Activated CD4-positive, alpha-beta T cell treated with anti-CD3 and anti-CD28 coated beads for 4 hours (primary cell): ENCODE data around the gene KBTBD2.
A peak's percentile ranks its signal among the peaks of the same experiment; 100 is the strongest.
"Not testable (repeated sequence)": the region's sequence is repeated elsewhere in the genome, so short reads cannot be mapped to it uniquely, and the experiment has no call there.

ENCODE experiments used
- DNase-seq, 2 donors: peaks; one replicate each; pipeline ENCODE4 v3.0.0-alpha.2; 2020

KBTBD2 gene

GRCh38 chr7:32892521-32893206, 1.1 kb upstream of the KBTBD2 start:
- DNase-seq: peak; percentile 37 to 46

GRCh38 chr7:32891800-32892520, 400 bp upstream of the KBTBD2 start:
- peak; percentile 97 to 98 for DNase-seq

DNA sequence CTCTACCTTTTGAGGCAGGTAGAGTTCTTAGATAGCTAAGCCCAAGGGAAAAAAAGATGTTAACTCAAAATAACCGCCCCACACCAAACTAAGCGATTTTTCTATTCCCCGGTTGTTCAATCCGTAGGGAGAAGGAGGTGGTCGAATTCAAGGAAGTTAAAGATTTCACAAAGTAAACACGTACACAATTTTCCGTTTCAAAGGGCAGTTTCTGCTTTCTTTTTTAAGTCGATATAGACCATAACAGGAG, 842 bp downstream of the KBTBD2 start:
- no peak for DNase-seq

GRCh38 chr7:32890010-32890792, 1.4 kb downstream of the KBTBD2 start:
- DNase-seq: peak; percentile 24 to 36

- no peak for DNase-seq
These were observed 3.1 kb downstream of the KBTBD2 start for GRCh38 chr7:32888505-32888904.

GRCh38 chr7:32887395-32887794, 4.2 kb downstream of the KBTBD2 start:
- DNase-seq: no peak

DNA sequence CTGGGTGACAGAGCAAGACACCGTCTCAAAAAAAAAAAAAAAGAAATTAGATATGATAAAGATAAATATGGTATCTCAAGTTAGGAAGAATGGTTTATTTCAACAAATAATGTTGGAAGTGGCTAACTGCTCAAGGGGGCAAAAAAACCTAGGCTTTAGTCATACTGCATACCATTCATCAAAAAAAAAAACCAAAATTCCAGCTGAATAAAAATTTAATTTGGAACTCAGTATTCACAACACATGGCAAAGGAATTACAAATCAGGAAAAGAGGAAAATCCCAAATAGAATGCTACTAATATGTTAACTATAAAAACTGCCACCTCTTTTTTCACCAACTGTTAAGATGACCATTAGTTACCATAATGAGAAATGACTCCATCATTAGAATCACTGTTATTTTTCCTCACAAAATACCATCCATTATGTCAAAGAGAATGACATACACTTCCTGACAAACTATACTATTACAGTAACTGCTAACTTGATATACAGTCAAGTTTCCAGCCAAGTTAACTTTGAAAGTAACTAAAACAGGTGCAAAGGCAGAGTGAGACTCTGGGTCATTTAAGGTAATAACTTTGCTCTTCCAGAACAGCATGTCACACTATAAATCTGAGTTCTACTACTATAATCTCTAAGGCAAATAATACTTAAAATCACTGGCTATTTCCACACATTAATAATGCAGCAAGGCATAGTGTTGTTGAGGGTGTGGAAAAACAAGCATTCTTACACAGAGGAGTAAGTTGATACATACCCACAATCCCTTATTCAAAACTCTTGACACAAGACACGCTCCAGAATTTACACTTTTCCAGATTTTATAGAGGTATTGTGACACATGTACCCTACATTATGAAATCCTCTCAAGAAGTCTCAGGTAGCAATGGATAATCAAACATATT, 10.2 kb downstream of the KBTBD2 start:
- DNase-seq: no peak

GRCh38 chr7:32879460-32879859, 12.1 kb downstream of the KBTBD2 start:
- DNase-seq: no peak

- not testable (repeated sequence) for DNase-seq
These were observed 13.5 kb downstream of the KBTBD2 start for GRCh38 chr7:32878023-32878422.

GRCh38 chr7:32872421-32872820, 19.1 kb downstream of the KBTBD2 start:
- no peak for DNase-seq

- DNase-seq: no peak
These were observed 19.8 kb downstream of the KBTBD2 start for GRCh38 chr7:32871624-32872371.

DNA sequence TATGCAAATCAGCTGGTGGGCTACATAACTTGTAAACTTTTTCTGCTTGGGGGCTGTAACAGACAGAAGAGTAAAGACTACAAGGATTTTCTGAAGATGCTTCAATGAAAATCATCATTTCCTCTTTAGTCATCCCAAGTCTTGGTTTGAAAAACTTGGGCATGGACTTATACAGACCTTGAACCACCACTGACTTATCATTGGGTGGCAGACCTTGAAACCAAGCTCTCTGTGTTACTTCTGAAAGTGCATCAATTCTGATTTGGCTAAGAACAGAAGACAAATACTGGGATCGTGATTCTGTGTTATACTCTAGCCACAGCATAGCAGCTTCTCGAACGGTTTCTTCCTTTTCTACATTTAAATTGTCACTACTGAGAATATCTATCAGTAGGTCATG, 21.3 kb downstream of the KBTBD2 start:
- no peak for DNase-seq

GRCh38 chr7:32869716-32870115, 21.8 kb downstream of the KBTBD2 start:
- DNase-seq: no peak

DNA sequence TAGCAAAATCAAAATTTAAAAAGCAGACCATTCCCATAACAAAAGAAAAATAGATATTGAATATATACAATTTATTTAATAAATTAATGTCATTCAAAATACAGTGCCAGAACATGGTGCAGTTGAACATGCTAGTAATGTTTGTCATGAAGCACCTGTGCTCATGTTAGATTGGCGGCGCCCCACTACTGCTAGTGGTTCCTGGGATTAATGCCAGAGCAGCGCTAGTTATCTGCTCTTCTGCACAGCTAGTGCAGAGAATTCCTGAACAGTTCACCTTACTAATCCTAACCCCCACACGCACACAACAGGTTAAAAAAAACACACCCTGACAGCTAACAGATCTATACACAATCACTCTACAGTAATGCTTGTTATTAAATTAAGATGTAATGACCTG, 23.4 kb downstream of the KBTBD2 start:
- DNase-seq: no peak

DNA sequence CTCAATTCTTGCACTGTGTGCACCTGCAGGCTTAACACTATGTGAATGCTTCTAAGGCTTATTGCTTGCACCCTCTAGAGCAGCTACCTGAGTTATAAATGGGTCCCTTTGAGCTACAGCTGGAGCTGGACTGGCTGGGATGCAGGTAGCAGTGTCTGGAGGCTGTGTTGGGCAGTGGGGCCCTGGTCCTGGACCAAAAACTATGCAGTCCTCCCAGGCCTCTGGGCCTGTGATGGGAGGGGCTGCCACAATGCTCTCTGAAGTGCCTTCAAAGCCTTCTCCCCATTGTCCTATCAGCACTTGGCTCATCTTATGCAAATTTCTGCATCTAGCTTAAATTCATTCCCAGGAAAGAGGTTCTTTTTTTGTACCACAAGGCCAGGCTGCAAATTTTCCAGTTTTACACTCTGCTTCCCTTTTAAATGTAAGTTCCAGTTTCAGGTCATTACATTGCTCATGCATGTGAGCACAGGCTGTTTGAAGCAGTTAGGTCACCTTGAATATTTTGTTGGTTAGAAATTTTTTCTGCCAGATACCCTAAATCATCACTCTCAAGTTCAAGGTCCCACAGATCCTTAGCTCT, 26.0 kb downstream of the KBTBD2 start:
- DNase-seq: no peak

GRCh38 chr7:32863872-32864271, 27.7 kb downstream of the KBTBD2 start:
- DNase-seq: not testable (repeated sequence)

- no peak for DNase-seq
These were observed 31.5 kb downstream of the KBTBD2 start for GRCh38 chr7:32860090-32860489.

DNA sequence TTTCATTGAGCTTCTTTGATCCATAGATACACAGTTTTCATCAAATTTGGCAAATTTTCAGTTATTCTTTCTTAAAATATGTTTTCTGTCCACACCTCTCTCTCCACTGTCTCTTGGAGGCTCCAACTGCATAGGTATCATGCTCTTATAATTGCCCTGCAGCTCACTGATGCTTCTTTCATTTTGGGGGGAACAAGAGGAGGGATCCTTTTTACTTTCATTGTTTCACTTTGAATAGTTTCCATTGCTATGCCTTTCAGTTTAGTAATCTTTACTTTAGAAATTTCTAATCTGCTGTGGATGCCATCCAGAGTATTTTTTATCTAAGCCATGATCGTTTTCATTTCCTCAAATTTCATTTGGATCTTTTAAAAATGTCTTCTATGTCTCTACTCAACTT, 32.9 kb downstream of the KBTBD2 start:
- no peak for DNase-seq

DNA sequence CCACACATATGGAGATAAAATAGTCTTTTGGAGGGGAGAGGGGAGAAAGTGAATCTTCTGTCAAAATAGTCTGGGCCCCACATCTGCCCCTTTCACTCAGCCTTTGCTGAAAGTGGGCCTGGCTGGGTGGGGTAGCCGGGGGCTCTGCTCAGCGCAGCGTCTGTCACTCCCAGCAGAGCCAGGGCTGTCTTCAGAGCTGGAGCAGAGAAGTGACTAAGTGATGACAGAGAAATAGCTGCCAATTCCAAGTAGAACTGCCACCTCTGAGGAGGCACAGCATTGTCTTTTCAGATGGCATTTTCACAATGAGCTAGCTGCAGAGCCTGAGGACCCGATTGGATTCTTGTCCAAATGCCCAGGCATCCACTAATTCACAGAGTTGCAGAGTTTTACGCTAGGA, 34.5 kb downstream of the KBTBD2 start:
- DNase-seq: not testable (repeated sequence)

- not testable (repeated sequence) for DNase-seq
These were observed 35.5 kb downstream of the KBTBD2 start for GRCh38 chr7:32855837-32856775.

GRCh38 chr7:32850654-32851053, 40.9 kb downstream of the KBTBD2 start:
- DNase-seq: not testable (repeated sequence)
